SKM-1 treated with dmso at 0.1 percent for 144 hours (cell line): ENCODE data around the gene TTC38.
"Not testable (repeated sequence)": the region's sequence is repeated elsewhere in the genome, so short reads cannot be mapped to it uniquely, and the experiment has no call there.

ENCODE experiments used
- DNase-seq: peaks from one replicate; lab custom pipeline; 2025; ENCODE audit not compliant: unreplicated experiment; lab: John Stamatoyannopoulos, UW

TTC38 gene

GRCh38 chr22:46295277-46295971, 27.6 kb downstream of the TTC38 start:
- DNase-seq = no peak

- peak; percentile 97 for DNase-seq
Measured at GRCh38 chr22:46296257-46297150, 28.7 kb downstream of the TTC38 start, which contains the start of gene GTSE1. GTSE1 (plus strand) TSS chr22:46296870; CDS start chr22:46297401, 531 bp downstream.

- no peak for DNase-seq
Measured at GRCh38 chr22:46297151-46297812, 29.5 kb downstream of the TTC38 start.

- no peak for DNase-seq
Measured at GRCh38 chr22:46299101-46299500, 31.3 kb downstream of the TTC38 start.

DNA sequence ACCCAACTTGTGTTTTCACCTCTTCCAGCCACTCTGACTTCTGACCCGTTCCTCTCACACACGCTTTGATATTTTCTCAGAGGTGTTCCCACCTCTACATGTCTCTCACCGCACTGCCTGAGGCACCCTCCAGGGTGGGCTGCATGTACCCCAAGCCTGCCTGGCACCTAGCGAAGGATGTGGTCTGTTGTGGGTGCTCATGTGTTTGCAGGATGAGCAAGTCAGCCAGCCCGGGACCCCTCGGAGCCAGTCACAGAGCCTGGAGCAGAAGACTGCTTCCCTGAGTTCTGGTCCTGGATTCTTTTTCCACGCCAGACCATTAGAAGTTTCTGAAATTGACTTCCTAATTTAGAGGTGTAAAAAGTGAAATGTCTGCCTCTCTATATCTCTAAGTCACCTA, 32.7 kb downstream of the TTC38 start:
- no peak for DNase-seq

DNA sequence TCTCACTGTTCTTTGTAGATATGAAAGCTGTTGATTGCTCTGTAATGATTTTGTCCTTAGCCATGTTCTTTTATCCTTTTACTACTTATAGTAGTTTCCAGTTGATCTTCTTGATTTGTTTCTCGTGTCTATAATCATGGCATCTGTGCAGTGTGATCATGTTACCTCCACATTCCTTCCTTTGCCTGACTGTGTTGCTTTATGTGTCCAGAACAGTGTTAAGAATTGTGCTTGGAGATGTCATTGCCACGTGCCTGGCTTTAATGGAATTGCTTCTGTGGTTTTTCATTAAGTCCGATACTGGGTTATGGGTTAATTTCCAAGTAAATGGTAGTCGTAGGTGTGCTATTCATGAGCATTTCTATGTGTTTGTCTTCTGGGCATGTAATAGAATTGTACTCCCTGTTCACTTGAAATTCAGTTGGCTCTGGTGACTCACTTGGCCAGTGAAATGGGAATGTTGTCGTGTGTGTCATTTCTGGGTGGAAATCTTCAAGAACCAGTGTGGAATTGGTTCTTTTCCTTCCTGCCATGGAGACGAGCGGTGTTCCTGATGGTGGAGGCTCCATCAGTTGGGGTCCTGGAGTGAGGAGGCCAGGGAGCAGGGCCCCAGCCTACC, 35.6 kb downstream of the TTC38 start:
- no peak for DNase-seq

- no peak for DNase-seq
Measured at GRCh38 chr22:46308283-46308988, 40.6 kb downstream of the TTC38 start.

DNA sequence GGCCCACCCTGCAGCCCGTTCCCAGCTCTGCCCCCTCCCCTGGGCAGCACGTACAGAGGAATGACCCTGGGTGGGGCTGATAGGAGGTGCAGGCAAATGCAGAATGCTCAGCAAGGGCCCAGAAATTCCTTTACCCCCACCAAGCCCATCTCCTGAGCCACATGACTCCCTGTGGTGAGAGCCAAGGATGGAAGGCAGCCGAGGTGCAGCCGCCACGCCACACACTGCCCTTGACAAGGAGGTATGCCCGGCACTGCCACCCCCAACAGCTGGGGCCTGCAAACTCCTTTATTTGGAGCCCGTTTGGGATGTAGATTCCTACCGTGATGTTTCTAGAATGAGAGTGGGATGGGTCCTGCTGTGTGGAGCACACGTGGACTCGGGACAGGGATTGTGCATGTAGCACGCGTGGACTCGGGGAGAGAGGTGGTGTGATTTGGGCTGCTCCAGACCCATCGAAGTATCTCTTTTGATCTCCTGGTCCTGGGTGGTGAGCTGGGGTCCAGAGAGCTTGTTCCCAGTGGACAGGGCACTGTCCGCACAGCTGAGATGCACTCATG, 41.8 kb downstream of the TTC38 start:
- no peak for DNase-seq

- no peak for DNase-seq
Measured at GRCh38 chr22:46312056-46312455, 44.2 kb downstream of the TTC38 start.

DNA sequence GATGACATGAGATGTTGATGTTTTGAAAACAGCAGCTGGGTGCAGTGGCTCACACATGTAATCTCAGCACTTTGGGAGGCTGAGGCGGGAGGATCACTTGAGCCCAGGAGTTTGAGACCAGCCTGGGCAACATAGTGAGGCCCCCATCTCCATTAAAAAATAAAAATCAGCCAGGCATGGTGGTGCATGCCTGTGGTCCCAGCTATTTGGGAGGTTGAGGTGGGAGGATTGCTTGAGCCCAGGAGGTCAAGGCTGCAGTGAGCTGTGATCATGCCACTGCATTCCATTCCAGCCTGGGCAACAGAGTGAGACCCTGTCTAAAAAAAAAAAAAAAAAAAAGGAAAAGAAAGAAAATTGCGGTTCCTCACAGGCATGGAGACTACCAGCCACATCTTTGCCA, 45.0 kb downstream of the TTC38 start:
- DNase-seq = not testable (repeated sequence)

GRCh38 chr22:46315976-46316375, 48.2 kb downstream of the TTC38 start:
- no peak for DNase-seq

GRCh38 chr22:46317646-46318045, 49.8 kb downstream of the TTC38 start:
- DNase-seq = no peak

- no peak for DNase-seq
Measured at GRCh38 chr22:46318576-46318975, 50.8 kb downstream of the TTC38 start.

GRCh38 chr22:46319319-46319718, 51.5 kb downstream of the TTC38 start:
- DNase-seq = no peak

- no peak for DNase-seq
Measured at GRCh38 chr22:46320166-46320710, 52.4 kb downstream of the TTC38 start.

- DNase-seq = no peak
Measured at GRCh38 chr22:46320716-46321386, 53.0 kb downstream of the TTC38 start.

GRCh38 chr22:46322711-46323110, 54.9 kb downstream of the TTC38 start:
- DNase-seq = no peak

DNA sequence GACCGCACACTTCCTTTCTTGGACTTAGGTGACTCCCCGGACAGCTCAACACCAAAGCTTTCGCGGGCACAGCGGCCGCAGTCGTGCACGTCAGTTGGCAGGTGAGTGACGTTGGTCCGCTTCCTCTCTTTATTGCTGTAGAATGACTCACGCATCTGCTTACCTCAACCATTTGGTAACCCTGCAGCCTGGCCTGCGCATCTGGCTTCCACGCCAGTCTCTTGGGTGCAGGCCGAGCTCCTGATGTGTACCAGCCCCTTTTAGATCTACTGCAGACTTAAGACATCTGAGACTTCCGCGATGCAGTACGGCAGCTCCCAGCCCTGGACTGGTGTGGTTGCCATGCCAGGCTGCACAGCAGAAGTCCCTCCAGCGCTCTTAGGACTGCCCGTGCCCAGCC, 55.4 kb downstream of the TTC38 start:
- DNase-seq = no peak

- DNase-seq = no peak
Measured at GRCh38 chr22:46326066-46326680, 58.4 kb downstream of the TTC38 start.
